Upper lobe of left lung (tissue), 4 donors: Measurements from ENCODE around the gene SLC44A5.

Experiments used
- CTCF ChIP-seq, 6 experiments: fragments of 450-650 bp in 4 of 6; fragments of 200-600 bp in 2 of 6; sonication (generic) in 2 of 6; IDR thresholded peaks; one replicate each; pipeline ENCODE4 v1.5.1; 2016 to 2019; ENCODE audit warnings: antibody characterized with exemption in 6 of 6
- POLR2A ChIP-seq, 4 donors: fragments of 450-650 bp; IDR thresholded peaks; one replicate each; pipeline ENCODE4 v1.5.1; 2016 to 2017; ENCODE audit warnings: antibody characterized with exemption in 4 of 4, mild to moderate bottlenecking in 2 of 4
- POLR2AphosphoS5 ChIP-seq, 2 donors: sonication (generic); formaldehyde crosslinking; IDR thresholded peaks; one replicate each; pipeline ENCODE4 v1.5.1; 2017; ENCODE audit warnings: antibody characterized with exemption in 2 of 2

- TF ChIP-seq POLR2A (IDR thresholded peaks at IDR 0.05) (no peak), CTCF (IDR thresholded peaks at IDR 0.05) (no peak), POLR2AphosphoS5 (IDR thresholded peaks at IDR 0.05) (no peak)
Observed at GRCh38 chr1:75338616-75339483, 272.1 kb downstream of the SLC44A5 start.
